Breast epithelium (tissue), 4 donors: ENCODE measurements around the gene STXBP4. TPM values are rescaled to one million over a fixed set of nuclear protein-coding genes. Genes with fewer than 3 reads are reported as not detected.
A peak's percentile ranks its signal among the peaks of the same experiment; 100 is the strongest.

Experiments used
- DNase-seq, 2 donors: peaks; one replicate each; pipeline ENCODE4 v3.0.0-alpha.2; 2019; ENCODE audit warnings: low spot score in 2 of 2
- H3K27ac ChIP-seq, 2 donors: fragments of 200-600 bp; sonication (generic) in 1 of 2; one replicate each; pipeline ENCODE4 v1.5.1; 2016 to 2019; ENCODE audit warnings: mild to moderate bottlenecking in 1 of 2
- H3K27me3 ChIP-seq, 2 donors: fragments of 200-600 bp; sonication (generic) in 1 of 2; one replicate each; pipeline versions ENCODE4 v1.5.1 to v1.6.0; 2017 to 2019; ENCODE audit warnings: control low read depth in 1 of 2, mild to moderate bottlenecking in 1 of 2
- H3K36me3 ChIP-seq: fragments of 200-600 bp; one replicate; pipeline ENCODE4 v1.5.1; 2019
- H3K4me1 ChIP-seq, 2 donors: fragments of 200-600 bp; sonication (generic); one replicate each; pipeline ENCODE4 v1.5.1; 2016 to 2019; ENCODE audit warnings: control low read depth in 1 of 2
- H3K4me3 ChIP-seq, 3 donors: fragments of 200-600 bp; sonication (generic); 1 replicate in 2 of 3; 2 replicates in 1 of 3; pipeline ENCODE4 v1.5.1; 2016 to 2019; ENCODE audit warnings: mild to moderate bottlenecking in 3 of 3, moderate library complexity in 2 of 3
- H3K9me3 ChIP-seq, 2 donors: fragments of 200-600 bp; sonication (generic) in 1 of 2; one replicate each; pipeline ENCODE4 v1.5.1; 2016 to 2019; ENCODE audit warnings: control low read depth in 1 of 2
- CTCF ChIP-seq, 3 donors: fragments of 450-650 bp; IDR thresholded peaks; one replicate each; pipeline ENCODE4 v1.5.1; 2016 to 2017; ENCODE audit warnings: antibody characterized with exemption in 3 of 3, mild to moderate bottlenecking in 3 of 3, moderate library complexity in 3 of 3
- POLR2A ChIP-seq: fragments of 450-650 bp; IDR thresholded peaks from one replicate; pipeline ENCODE4 v1.6.1; 2016; ENCODE audit warnings: antibody characterized with exemption, mild to moderate bottlenecking, moderate library complexity
- POLR2AphosphoS5 ChIP-seq, 3 donors: sonication (generic); formaldehyde crosslinking; IDR thresholded peaks; one replicate each; pipeline ENCODE4 v1.6.1; 2017; ENCODE audit warnings: antibody characterized with exemption in 3 of 3
- intact Hi-C: fragments of 100-400 bp; cut with DNase I; formaldehyde crosslinking; loops from one replicate; pipeline ENCODE4 v1.15.1; 2023; ENCODE audit warnings: low total_unique reads
- total RNA-seq, 3 donors: library from RNA; depleted of rRNA; stranded (reverse); fragments of >200 nt; gene quantifications; one replicate each; pipeline ENCODE4 v1.1.0, GENCODE V29; 2016

STXBP4 gene
- total RNA-seq, 3 donors from 2014 or later: 10.4 to 29.2 (median 20.2) TPM

- DNase-seq: no peak
- no peak overlapping the region for H3K27ac ChIP-seq
- H3K27me3 ChIP-seq: no peaks in the 10 kb centered on the region
- TF ChIP-seq POLR2AphosphoS5 (IDR thresholded peaks at IDR 0.05) (no peak), CTCF (IDR thresholded peaks at IDR 0.05) (no peak), POLR2A (no peak)
- no peaks in the 10 kb centered on the region for H3K4me1 ChIP-seq
- H3K9me3 ChIP-seq: no peaks in the 10 kb centered on the region
- no peak overlapping the region for H3K4me3 ChIP-seq
- no peaks in the 10 kb centered on the region for H3K36me3 ChIP-seq
- intact Hi-C loops: no loop called here
Measured at GRCh38 chr17:55037828-55038227, 69.3 kb downstream of the STXBP4 start.

- H3K4me1 ChIP-seq: no peaks in the 10 kb centered on the region
- no peak for DNase-seq
- no peak overlapping the region for H3K27ac ChIP-seq
- intact Hi-C loops: no loop called here
- H3K9me3 ChIP-seq: no peaks in the 10 kb centered on the region
- H3K36me3 ChIP-seq: no peaks in the 10 kb centered on the region
- no peak overlapping the region for H3K4me3 ChIP-seq
- TF ChIP-seq POLR2A (no peak), CTCF (IDR thresholded peaks at IDR 0.05) (no peak), POLR2AphosphoS5 (IDR thresholded peaks at IDR 0.05) (no peak)
- H3K27me3 ChIP-seq: no peaks in the 10 kb centered on the region
Measured at GRCh38 chr17:55038291-55038690, 69.7 kb downstream of the STXBP4 start.

- H3K27ac ChIP-seq: no peak overlapping the region
- H3K4me1 ChIP-seq: no peaks in the 10 kb centered on the region
- intact Hi-C loops: no loop called here
- no peaks in the 10 kb centered on the region for H3K9me3 ChIP-seq
- no peaks in the 10 kb centered on the region for H3K27me3 ChIP-seq
- no peaks in the 10 kb centered on the region for H3K36me3 ChIP-seq
- TF ChIP-seq CTCF (IDR thresholded peaks at IDR 0.05) (no peak), POLR2AphosphoS5 (IDR thresholded peaks at IDR 0.05) (no peak), POLR2A (no peak)
- no peak overlapping the region for H3K4me3 ChIP-seq
- no peak for DNase-seq
Measured at GRCh38 chr17:55040611-55041010, 72.0 kb downstream of the STXBP4 start.

- TF ChIP-seq POLR2A: no peak
- TF ChIP-seq CTCF (IDR thresholded peaks at IDR 0.05): peak in 1 of 3 donors; percentile 30
- no peaks in the 10 kb centered on the region for H3K27me3 ChIP-seq
- no peaks in the 10 kb centered on the region for H3K36me3 ChIP-seq
- no peak for DNase-seq
- no peaks in the 10 kb centered on the region for H3K4me1 ChIP-seq
- no peak overlapping the region for H3K4me3 ChIP-seq
- no peaks in the 10 kb centered on the region for H3K9me3 ChIP-seq
- H3K27ac ChIP-seq: no peak overlapping the region
- intact Hi-C loops: no loop called here
Measured at GRCh38 chr17:55053855-55054254, 85.3 kb downstream of the STXBP4 start.

GRCh38 chr17:55054429-55054828 lies 85.9 kb downstream of the STXBP4 start:
- Histone ChIP-seq H3K36me3 (no peaks in the 10 kb centered on the region), H3K4me1 (no peaks in the 10 kb centered on the region), H3K27me3 (no peaks in the 10 kb centered on the region), H3K27ac (no peak overlapping the region), H3K4me3 (no peak overlapping the region), H3K9me3 (no peaks in the 10 kb centered on the region)
- TF ChIP-seq POLR2AphosphoS5 (IDR thresholded peaks at IDR 0.05) (no peak), CTCF (IDR thresholded peaks at IDR 0.05) (no peak), POLR2A (no peak)
- intact Hi-C loops: no loop called here
- no peak for DNase-seq
